H1 (cell line): Measurements from ENCODE around the gene YBX2. TPM values are rescaled to one million over a fixed set of nuclear protein-coding genes. Genes with fewer than 3 reads are reported as not detected.

Source experiments
- BCL11A ChIP-seq, 2 experiments: IDR thresholded peaks; one replicate each; pipeline ENCODE4 v1.6.1; 2011; ENCODE audit warnings: low read depth in 2 of 2, low read length in 2 of 2, mild to moderate bottlenecking in 2 of 2
- CREB1 ChIP-seq: IDR thresholded peaks from 2 replicates; pipeline ENCODE4 v1.6.1; 2012; ENCODE audit warnings: inconsistent platforms
- CTBP2 ChIP-seq: IDR thresholded peaks from 2 replicates; pipeline ENCODE4 v1.7.0; 2011; ENCODE audit warnings: borderline replicate concordance, mild to moderate bottlenecking, moderate library complexity, mixed read lengths, low read length; ENCODE audit not compliant: insufficient read depth, insufficient read length
- EGR1 ChIP-seq: IDR thresholded peaks from 2 replicates; pipeline ENCODE4 v1.6.1; 2011; ENCODE audit warnings: low read depth, low read length, borderline replicate concordance
- GABPA ChIP-seq: IDR thresholded peaks from 2 replicates; pipeline ENCODE4 v1.6.1; 2011; ENCODE audit warnings: mild to moderate bottlenecking, low read length, moderate library complexity, borderline replicate concordance; ENCODE audit not compliant: insufficient read depth
- SP4 ChIP-seq: IDR thresholded peaks from 2 replicates; pipeline ENCODE4 v1.6.1; 2012; ENCODE audit warnings: low read length, inconsistent platforms
- TAF1 ChIP-seq: IDR thresholded peaks from 2 replicates; pipeline ENCODE4 v1.6.1; 2011; ENCODE audit warnings: mild to moderate bottlenecking, low read depth, low read length
- polyA plus RNA-seq, 7 experiments: library from polyadenylated mRNA; depleted of rRNA in 3 of 7; stranded (reverse) in 5 of 7; unstranded in 2 of 7; fragments of >200 nt in 5 of 7; fragments of 200-250 nt in 2 of 7; gene quantifications; 1 replicate in 5 of 7; 2 replicates in 1 of 7; 4 replicates in 1 of 7; pipeline versions ENCODE4 v1.2.1 to v1.2.3, GENCODE V29; 2011 to 2013; ENCODE audit warnings: missing spikeins in 2 of 7, mixed read lengths in 2 of 7
- total RNA-seq: library from RNA; stranded (reverse); fragmentation: NEBNext Ultra II Directional; extraction: Animal tissue kit (Norgen Biotek cat#: 25700); gene quantifications from 2 replicates; pipeline ENCODE4 v1.2.1, GENCODE V29; 2021

The YBX2 gene
- total and polyA plus RNA-seq, 2 of the 8 experiments (the other 6 are each of a cell fraction or from before 2014, with no cell fraction given), result 19.2 to 30.5 TPM

DNA sequence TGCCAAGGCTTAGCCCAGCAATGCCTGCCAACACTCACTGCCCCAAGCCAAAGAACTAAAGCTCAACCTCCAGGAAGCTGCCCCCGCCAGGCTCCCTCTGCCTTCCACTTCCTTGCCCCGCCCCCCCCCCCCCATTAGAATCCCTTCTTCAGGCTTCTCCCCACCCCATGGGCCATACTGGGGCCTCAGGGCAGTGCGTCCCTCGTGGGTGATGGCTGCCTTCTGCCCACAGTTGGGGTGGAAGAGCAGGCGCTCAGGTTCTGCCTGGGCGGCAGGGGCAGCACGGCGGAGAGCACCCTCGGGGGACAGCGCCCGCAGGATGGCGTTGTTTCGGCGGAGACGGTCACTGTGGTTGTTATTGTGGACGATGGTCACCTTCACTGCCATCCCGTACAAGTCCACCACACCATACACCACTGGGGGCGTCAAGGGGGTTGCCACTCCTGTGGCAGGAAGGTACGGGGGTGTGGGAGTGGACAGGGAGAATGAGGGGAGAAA, 30.6 kb upstream of the YBX2 start (continued):
- no peak for TF ChIP-seq BCL11A (IDR thresholded peaks at IDR 0.05; ENCODE audit: low read depth in 2 of 2, low read length in 2 of 2)
- no peak for TF ChIP-seq TAF1
- no peak for TF ChIP-seq EGR1
- TF ChIP-seq CTBP2, result no peak
- TF ChIP-seq SP4, result no peak
- no peak for TF ChIP-seq GABPA
- no peak for TF ChIP-seq CREB1
